ENCODE results near the gene NUCB2.

DNA sequence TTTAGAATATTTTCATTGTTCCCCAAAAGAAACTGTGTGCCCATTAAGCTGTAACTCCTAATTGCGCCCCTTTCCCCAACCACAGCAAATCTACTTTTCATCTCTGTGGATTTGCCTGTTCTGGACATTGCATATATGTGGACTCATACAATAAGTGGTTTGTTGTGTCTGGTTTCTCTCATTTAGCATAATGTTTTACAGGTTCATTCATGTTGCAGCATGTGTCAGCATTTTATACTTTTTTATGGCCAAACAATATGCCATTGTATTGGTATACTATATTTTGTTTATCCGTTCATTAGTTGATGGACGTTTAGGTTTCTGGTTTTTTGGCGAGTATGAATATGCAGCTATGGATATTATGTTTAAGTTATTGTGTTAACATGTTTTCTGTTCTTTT is 23.8 kb downstream of the NUCB2 start:
- TF ChIP-seq, protein P1, sequence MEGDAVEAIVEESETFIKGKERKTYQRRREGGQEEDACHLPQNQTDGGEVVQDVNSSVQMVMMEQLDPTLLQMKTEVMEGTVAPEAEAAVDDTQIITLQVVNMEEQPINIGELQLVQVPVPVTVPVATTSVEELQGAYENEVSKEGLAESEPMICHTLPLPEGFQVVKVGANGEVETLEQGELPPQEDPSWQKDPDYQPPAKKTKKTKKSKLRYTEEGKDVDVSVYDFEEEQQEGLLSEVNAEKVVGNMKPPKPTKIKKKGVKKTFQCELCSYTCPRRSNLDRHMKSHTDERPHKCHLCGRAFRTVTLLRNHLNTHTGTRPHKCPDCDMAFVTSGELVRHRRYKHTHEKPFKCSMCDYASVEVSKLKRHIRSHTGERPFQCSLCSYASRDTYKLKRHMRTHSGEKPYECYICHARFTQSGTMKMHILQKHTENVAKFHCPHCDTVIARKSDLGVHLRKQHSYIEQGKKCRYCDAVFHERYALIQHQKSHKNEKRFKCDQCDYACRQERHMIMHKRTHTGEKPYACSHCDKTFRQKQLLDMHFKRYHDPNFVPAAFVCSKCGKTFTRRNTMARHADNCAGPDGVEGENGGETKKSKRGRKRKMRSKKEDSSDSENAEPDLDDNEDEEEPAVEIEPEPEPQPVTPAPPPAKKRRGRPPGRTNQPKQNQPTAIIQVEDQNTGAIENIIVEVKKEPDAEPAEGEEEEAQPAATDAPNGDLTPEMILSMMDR (conservative IDR thresholded peaks at IDR 0.05; ENCODE audit: low read depth, low read length), result no peak
- no peak for TF ChIP-seq EZH2 (IDR thresholded peaks at IDR 0.05; ENCODE audit: borderline replicate concordance, low read depth, low read length, poor library complexity, severe bottlenecking)
